Activated CD4-positive, alpha-beta memory T cell treated with anti-CD3 and anti-CD28 coated beads, Interleukin-2, amount 10 ng/mL, durations not matched to agents 7 days and 5 days (primary cell): ENCODE results near the gene MOB4. TPM values are rescaled to one million over a fixed set of nuclear protein-coding genes. Genes with fewer than 3 reads are reported as not detected.

Source experiments
- CTCF ChIA-PET: fragments of 350-600 bp; sonication (Branson Sonifier 250); formaldehyde crosslinking; loops from one replicate; lab custom pipeline; 2021; ENCODE audit warnings: antibody characterized with exemption, inconsistent platforms; lab: Charles Lee
- POLR2A ChIA-PET: fragments of 350-600 bp; sonication (Branson Sonifier 250); formaldehyde crosslinking; loops from one replicate; lab custom pipeline; 2021; ENCODE audit warnings: antibody characterized with exemption; lab: Charles Lee
- DNase-seq: peaks from one replicate; pipeline ENCODE4 v3.0.0-alpha.2; 2020
- H3K27ac Mint-ChIP-seq: one replicate; pipeline ENCODE4 v1.8.0; 2021; ENCODE audit warnings: mild to moderate bottlenecking, mixed read lengths
- H3K27me3 Mint-ChIP-seq: one replicate; pipeline ENCODE4 v1.8.0; 2021; ENCODE audit warnings: mixed read lengths
- H3K36me3 Mint-ChIP-seq: one replicate; pipeline ENCODE4 v1.8.0; 2021; ENCODE audit warnings: low read depth, mixed read lengths
- H3K4me1 Mint-ChIP-seq: one replicate; pipeline ENCODE4 v1.8.0; 2021; ENCODE audit warnings: mixed read lengths
- H3K4me3 Mint-ChIP-seq: one replicate; pipeline ENCODE4 v1.8.0; 2021; ENCODE audit warnings: mild to moderate bottlenecking, mixed read lengths
- H3K9me3 Mint-ChIP-seq: one replicate; pipeline ENCODE4 v1.8.0; 2021; ENCODE audit warnings: mixed read lengths
- total RNA-seq, 2 experiments: library from RNA; stranded (reverse); gene quantifications; one replicate each; pipeline ENCODE4 v1.2.3, GENCODE V29; 2021

MOB4 gene
- total RNA-seq, 2 experiments from 2014 or later = 23.5 to 24.8 TPM

DNA sequence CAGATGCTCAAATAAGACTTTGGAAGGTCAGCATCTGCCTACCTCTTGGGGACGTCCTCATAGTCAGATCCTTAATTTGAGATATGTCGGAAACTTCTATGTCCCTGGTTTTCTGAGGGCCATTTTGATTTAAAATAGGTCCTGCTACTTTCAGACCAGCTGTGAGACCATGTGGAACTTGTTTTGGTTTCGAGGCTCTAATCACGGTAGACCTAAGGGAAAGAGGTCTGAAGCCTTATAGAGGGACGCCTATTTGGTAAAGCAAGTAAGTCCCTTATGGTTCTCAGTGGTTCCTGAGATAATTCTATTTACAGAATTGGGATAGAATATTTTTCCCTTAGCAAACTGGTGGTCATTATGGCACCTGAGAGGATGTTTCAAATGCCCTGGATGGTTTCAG is 84.4 kb downstream of the MOB4 start:
- Mint-ChIP-seq H3K36me3 (no peaks in the 10 kb centered on the region), H3K27ac (no peak overlapping the region), H3K27me3 (peaks cover 25% of the 10 kb centered on the region), H3K4me3 (no peak overlapping the region), H3K4me1 (no peaks in the 10 kb centered on the region), H3K9me3 (no peaks in the 10 kb centered on the region)
- ChIA-PET POLR2A (no interaction called here), CTCF (interaction anchor here (1.0 to 1.1 kb wide), 3 partner anchors 22 to 112 kb away, joined by 3 to 4 read pairs (median 3); partner anchors contain the start of genes HSPD1 and HSPE1)
- DNase-seq = no peak

DNA sequence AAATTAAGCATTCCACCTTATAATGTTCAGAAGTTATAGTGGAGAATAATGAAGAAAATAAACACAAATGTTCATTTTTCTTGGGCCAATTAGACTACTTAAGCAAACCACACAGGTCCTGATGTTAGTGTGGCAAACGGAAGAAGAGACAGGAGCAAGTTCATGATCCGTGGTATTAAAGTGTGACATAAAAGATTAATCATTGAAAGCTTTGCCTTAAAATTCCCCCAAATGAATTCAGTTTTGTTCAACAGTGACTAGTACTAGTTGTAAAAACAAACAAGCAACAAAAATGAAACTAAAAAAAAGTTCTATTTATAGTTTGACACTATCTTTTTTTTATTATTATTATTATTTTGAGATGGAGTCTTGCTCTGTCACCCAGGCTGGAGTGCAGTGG is 85.9 kb downstream of the MOB4 start:
- no peak overlapping the region for H3K27ac Mint-ChIP-seq
- H3K36me3 Mint-ChIP-seq = no peaks in the 10 kb centered on the region
- H3K4me1 Mint-ChIP-seq = peaks cover 7% of the 10 kb centered on the region
- POLR2A ChIA-PET = no interaction called here
- CTCF ChIA-PET = interaction anchor here (0.9 kb wide), 1 partner anchor 13 kb away, joined by 3 read pairs; no protein-coding TSS in a partner anchor
- no peak for DNase-seq
- H3K27me3 Mint-ChIP-seq = peaks cover 21% of the 10 kb centered on the region
- no peaks in the 10 kb centered on the region for H3K9me3 Mint-ChIP-seq
- no peak overlapping the region for H3K4me3 Mint-ChIP-seq

Other genes starting within 250 kb of the MOB4 start
- gene ANKRD44, start 205.3 kb upstream of the MOB4 start, total RNA-seq = 100 to 1,000 TPM; 214 to 246 TPM
- gene SF3B1, start 81.0 kb upstream of the MOB4 start, total RNA-seq = 100 to 1,000 TPM; 292 to 304 TPM
- gene COQ10B, start 62.5 kb upstream of the MOB4 start, total RNA-seq = 10 to 100 TPM; 22.2 to 24.4 TPM
- 100 to 1,000 TPM; 227 to 229 TPM for gene HSPD1, start 16.2 kb upstream of the MOB4 start, total RNA-seq
- gene HSPE1, start 15.7 kb upstream of the MOB4 start, total RNA-seq = 10 to 100 TPM; 85.9 to 92.6 TPM
- gene RFTN2, start 159.5 kb downstream of the MOB4 start, total RNA-seq = not detected
- 1 to 10 TPM; 9.6 to 9.9 TPM for gene MARS2, start 189.3 kb downstream of the MOB4 start, total RNA-seq